HT-29 (cell line): Measurements from ENCODE around the gene CHKB. TPM values are rescaled to one million over a fixed set of nuclear protein-coding genes. Genes with fewer than 3 reads are reported as not detected.
"Not testable (repeated sequence)": the region's sequence is repeated elsewhere in the genome, so short reads cannot be mapped to it uniquely, and the experiment has no call there.

ENCODE experiments used
- DNase-seq: peaks from one replicate; pipeline ENCODE4 v3.0.0-alpha.2; 2015; ENCODE audit warnings: low spot score
- total RNA-seq: library from RNA; depleted of rRNA; stranded (reverse); fragments of >200 nt; shearing (Covaris generic); gene quantifications from 2 replicates; pipeline ENCODE4 v1.2.3, GENCODE V29; 2014

Gene CHKB
- total RNA-seq, 1 experiment from 2014 or later = 26.2 TPM

DNA sequence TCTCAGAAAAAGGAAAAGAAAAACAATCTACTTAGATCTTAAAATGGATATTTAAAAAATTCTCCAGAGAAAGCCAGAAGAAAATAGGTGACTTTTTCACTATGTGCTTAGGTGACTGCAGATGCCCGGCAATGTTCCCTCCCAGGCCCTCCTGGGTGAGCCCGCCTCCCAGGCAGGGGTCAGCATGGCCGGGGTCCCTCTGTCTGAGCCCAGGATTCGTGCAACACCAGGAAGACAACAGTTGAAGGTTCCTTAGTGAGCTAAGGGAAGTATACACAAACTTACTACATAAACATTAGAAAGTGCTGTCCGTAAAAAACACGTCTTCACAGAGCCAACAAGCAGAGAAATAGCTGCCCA is 29.5 kb upstream of the CHKB start:
- DNase-seq = no peak

GRCh38 chr22:50611341-50612060 is 28.9 kb upstream of the CHKB start:
- no peak for DNase-seq

- no peak for DNase-seq
Measured at GRCh38 chr22:50610581-50610980, 27.9 kb upstream of the CHKB start.

- no peak for DNase-seq
Measured at GRCh38 chr22:50610041-50610451, 27.4 kb upstream of the CHKB start.

- no peak for DNase-seq
Measured at GRCh38 chr22:50609599-50609998, 26.9 kb upstream of the CHKB start.

- DNase-seq = no peak
Measured at GRCh38 chr22:50608996-50609395, 26.3 kb upstream of the CHKB start.

- DNase-seq = not testable (repeated sequence)
Measured at GRCh38 chr22:50608058-50608840, 25.6 kb upstream of the CHKB start.

- no peak for DNase-seq
Measured at GRCh38 chr22:50607659-50608020, 25.0 kb upstream of the CHKB start.

- no peak for DNase-seq
Measured at GRCh38 chr22:50606946-50607658, 24.5 kb upstream of the CHKB start.

DNA sequence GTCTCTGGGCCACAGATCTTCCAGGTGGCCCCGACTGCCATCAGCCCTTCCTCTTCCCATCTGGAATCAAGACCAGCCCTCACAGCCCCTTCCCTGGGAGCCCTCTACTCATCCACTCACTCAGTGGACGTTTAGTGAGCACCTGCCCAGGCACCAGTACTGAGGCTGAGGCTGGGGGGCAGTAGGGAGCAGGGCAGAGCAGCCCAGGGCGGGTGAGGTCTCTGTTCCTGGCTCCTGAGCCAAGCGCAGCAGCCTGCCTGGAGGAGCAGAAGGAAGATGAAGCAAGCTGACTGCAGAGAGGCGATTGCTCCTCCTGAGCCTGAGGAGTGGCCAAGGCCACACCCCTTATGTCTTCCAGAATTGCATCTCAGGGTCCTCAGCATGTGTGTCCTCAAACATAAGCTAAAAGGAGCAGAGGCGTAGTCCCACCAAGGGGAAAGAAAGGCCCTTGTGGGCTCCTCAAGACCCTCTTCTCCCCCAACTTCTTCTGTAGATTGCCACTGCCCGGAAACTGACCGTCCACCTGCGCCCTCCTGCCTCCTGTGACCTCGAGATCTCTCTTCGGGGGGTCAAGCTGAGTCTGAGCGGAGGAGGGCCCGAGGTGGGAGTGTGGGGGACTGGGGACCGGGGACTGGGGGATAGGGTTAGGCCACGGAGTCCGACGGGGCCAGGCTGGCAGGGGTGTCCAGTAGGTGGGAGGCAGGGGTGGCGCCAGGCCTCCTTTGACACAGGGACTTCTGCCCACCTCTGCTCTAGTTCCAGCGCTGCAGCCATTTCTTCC is 23.7 kb upstream of the CHKB start:
- DNase-seq = no peak

GRCh38 chr22:50605613-50606074 is 23.0 kb upstream of the CHKB start:
- DNase-seq = no peak

- DNase-seq = no peak
Measured at GRCh38 chr22:50605002-50605612, 22.5 kb upstream of the CHKB start.

- no peak for DNase-seq
Measured at GRCh38 chr22:50604256-50605001, 21.8 kb upstream of the CHKB start.

- no peak for DNase-seq
Measured at GRCh38 chr22:50603511-50604255, 21.0 kb upstream of the CHKB start.

GRCh38 chr22:50602338-50602700 is 19.7 kb upstream of the CHKB start:
- no peak for DNase-seq

- DNase-seq = no peak
Measured at GRCh38 chr22:50601669-50602337, 19.2 kb upstream of the CHKB start.

- no peak for DNase-seq
Measured at GRCh38 chr22:50600967-50601668, 18.5 kb upstream of the CHKB start.

DNA sequence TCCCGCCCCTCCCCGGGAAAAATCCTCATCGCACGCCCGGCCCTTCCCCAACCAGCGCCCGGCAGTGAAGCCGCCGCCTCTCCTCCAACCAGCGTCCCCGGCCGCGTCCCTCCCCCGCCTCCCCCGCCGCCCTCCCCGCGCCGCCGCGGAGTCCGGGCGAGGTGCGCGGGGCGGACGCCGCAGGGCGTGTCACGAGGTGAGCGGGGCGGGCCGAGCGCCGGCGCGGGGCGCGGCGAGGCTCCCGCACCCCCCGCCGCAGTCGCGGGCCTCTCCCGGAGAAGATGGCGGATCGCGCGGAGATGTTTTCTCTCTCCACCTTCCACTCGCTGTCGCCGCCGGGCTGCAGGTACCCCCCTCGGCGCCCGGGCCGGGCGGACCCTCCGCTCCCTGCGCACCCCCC is 17.9 kb upstream of the CHKB start, which contains the start of gene MAPK8IP2:
Gene MAPK8IP2, plus strand, starts transcription at position 256 of the 400 bp plus-strand sequence. Its CDS starts 26 bp downstream, at position 282.
- DNase-seq = no peak
